Right atrium auricular region (tissue), 2 donors: Measurements from ENCODE around the gene PGRMC1. TPM values are rescaled to one million over a fixed set of nuclear protein-coding genes. Genes with fewer than 3 reads are reported as not detected.

Experiments used
- DNase-seq: peaks from one replicate; pipeline ENCODE4 v3.0.0-alpha.2; 2019; ENCODE audit warnings: low spot score
- H3K27ac ChIP-seq, 2 donors: fragments of 200-600 bp; sonication (generic); 1 replicate in 1 of 2; 2 replicates in 1 of 2; pipeline ENCODE4 v1.5.1; 2016 to 2019
- H3K27me3 ChIP-seq, 2 donors: fragments of 200-600 bp; sonication (generic); one replicate each; pipeline versions ENCODE4 v1.5.1 to v1.6.0; 2017 to 2019
- H3K36me3 ChIP-seq: fragments of 200-600 bp; sonication (generic); one replicate; pipeline ENCODE4 v1.5.1; 2016
- H3K4me1 ChIP-seq, 2 donors: fragments of 200-600 bp; sonication (generic); one replicate each; pipeline versions ENCODE4 v1.5.1 to v1.6.0; 2017 to 2019
- H3K4me3 ChIP-seq, 2 donors: fragments of 200-600 bp; sonication (generic); 1 replicate in 1 of 2; 2 replicates in 1 of 2; pipeline ENCODE4 v1.5.1; 2017 to 2019; ENCODE audit warnings: mild to moderate bottlenecking in 1 of 2, moderate library complexity in 1 of 2
- H3K9me3 ChIP-seq, 2 donors: fragments of 200-600 bp; sonication (generic); one replicate each; pipeline ENCODE4 v1.5.1; 2019
- total RNA-seq, 2 donors: library from RNA; depleted of rRNA; stranded (reverse); fragments of >200 nt; gene quantifications; one replicate each; pipeline ENCODE4 v1.1.0, GENCODE V29; 2016
- TF ChIP-seq, protein P1 (sequence below), 2 donors: fragments of 200-600 bp; sonication (generic); IDR thresholded peaks; one replicate each; pipeline ENCODE4 v1.5.1; 2019; ENCODE audit warnings: antibody characterized with exemption in 2 of 2

The PGRMC1 gene
- total RNA-seq, 2 donors from 2014 or later, result 26.8 to 42.7 TPM

DNA sequence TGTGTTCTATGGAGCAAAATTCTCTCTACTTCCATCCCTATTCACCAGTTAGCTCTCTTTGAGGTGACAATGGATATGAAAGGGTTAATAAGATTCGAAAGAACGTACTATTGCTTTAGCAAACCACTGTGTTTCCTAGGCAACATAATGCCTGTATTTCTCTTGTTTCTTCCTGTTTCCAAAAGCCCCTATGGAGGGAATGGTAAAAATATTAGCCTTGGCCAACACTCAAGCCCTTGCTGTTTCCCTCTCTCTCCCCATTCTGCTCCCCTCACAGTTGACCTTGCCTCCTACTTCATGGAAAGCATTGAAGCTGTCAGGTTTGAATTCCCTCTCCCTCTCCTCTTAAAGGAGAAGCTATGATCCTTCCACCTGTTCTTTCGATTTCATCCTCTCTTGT is 9.6 kb upstream of the PGRMC1 start:
- TF ChIP-seq, protein P1, sequence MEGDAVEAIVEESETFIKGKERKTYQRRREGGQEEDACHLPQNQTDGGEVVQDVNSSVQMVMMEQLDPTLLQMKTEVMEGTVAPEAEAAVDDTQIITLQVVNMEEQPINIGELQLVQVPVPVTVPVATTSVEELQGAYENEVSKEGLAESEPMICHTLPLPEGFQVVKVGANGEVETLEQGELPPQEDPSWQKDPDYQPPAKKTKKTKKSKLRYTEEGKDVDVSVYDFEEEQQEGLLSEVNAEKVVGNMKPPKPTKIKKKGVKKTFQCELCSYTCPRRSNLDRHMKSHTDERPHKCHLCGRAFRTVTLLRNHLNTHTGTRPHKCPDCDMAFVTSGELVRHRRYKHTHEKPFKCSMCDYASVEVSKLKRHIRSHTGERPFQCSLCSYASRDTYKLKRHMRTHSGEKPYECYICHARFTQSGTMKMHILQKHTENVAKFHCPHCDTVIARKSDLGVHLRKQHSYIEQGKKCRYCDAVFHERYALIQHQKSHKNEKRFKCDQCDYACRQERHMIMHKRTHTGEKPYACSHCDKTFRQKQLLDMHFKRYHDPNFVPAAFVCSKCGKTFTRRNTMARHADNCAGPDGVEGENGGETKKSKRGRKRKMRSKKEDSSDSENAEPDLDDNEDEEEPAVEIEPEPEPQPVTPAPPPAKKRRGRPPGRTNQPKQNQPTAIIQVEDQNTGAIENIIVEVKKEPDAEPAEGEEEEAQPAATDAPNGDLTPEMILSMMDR (IDR thresholded peaks at IDR 0.05), result no peak
- Histone ChIP-seq H3K4me3 (no peak overlapping the region), H3K9me3 (no peaks in the 10 kb centered on the region), H3K4me1 (no peaks in the 10 kb centered on the region), H3K36me3 (no peaks in the 10 kb centered on the region), H3K27me3 (no peaks in the 10 kb centered on the region), H3K27ac (no peak overlapping the region)
- no peak for DNase-seq

- Histone ChIP-seq H3K9me3 (no peaks in the 10 kb centered on the region), H3K4me1 (no peaks in the 10 kb centered on the region), H3K36me3 (no peaks in the 10 kb centered on the region), H3K27ac (no peak overlapping the region), H3K27me3 (no peaks in the 10 kb centered on the region), H3K4me3 (no peak overlapping the region)
- no peak for DNase-seq
- TF ChIP-seq, protein P1 (IDR thresholded peaks at IDR 0.05), result no peak
Observed at GRCh38 chrX:119228512-119229252, 7.4 kb upstream of the PGRMC1 start.

DNA sequence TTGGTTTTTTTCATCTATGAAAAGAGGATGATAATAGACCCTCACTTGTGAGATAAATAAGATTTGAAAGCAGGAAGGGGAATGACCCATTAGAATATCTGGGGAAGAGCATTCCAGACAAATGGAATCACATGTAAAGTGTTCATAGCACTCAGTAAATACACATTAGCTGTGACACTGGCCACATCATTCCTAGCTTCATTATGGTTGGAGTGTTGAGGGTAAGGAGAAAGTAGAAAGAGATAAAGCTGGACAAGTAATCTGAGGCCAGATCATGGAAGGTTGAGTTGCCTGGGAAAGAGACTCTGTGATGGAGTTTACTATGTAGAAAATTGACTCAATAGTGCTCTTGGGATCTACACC is 6.9 kb upstream of the PGRMC1 start:
- H3K9me3 ChIP-seq, result no peaks in the 10 kb centered on the region
- H3K27me3 ChIP-seq, result no peaks in the 10 kb centered on the region
- TF ChIP-seq, protein P1 (IDR thresholded peaks at IDR 0.05), result no peak
- no peaks in the 10 kb centered on the region for H3K36me3 ChIP-seq
- H3K4me1 ChIP-seq, result no peaks in the 10 kb centered on the region
- H3K27ac ChIP-seq, result no peak overlapping the region
- no peak for DNase-seq
- H3K4me3 ChIP-seq, result no peak overlapping the region

GRCh38 chrX:119230850-119231249 is 5.2 kb upstream of the PGRMC1 start:
- H3K36me3 ChIP-seq, result no peaks in the 10 kb centered on the region
- H3K27me3 ChIP-seq, result no peaks in the 10 kb centered on the region
- H3K9me3 ChIP-seq, result no peaks in the 10 kb centered on the region

GRCh38 chrX:119231936-119232445 is 4.1 kb upstream of the PGRMC1 start:
- no peaks in the 10 kb centered on the region for H3K36me3 ChIP-seq
- no peaks in the 10 kb centered on the region for H3K9me3 ChIP-seq
- H3K27ac ChIP-seq, result no peak overlapping the region
- H3K4me1 ChIP-seq, result no peaks in the 10 kb centered on the region
- H3K27me3 ChIP-seq, result no peaks in the 10 kb centered on the region
- DNase-seq, result no peak
- H3K4me3 ChIP-seq, result no peak overlapping the region
- TF ChIP-seq, protein P1 (IDR thresholded peaks at IDR 0.05), result no peak

More at GRCh38 chrX:119230850-119231249, 5.2 kb upstream of the PGRMC1 start:
- H3K27ac ChIP-seq, result no peak overlapping the region
- no peaks in the 10 kb centered on the region for H3K4me1 ChIP-seq
- H3K4me3 ChIP-seq, result no peak overlapping the region
- TF ChIP-seq, protein P1 (IDR thresholded peaks at IDR 0.05), result no peak
- DNase-seq, result no peak
